ENCODE data around the gene FAM111A. TPM values are rescaled to one million over a fixed set of nuclear protein-coding genes. Genes with fewer than 3 reads are reported as not detected.

FAM111A gene
- total and polyA plus RNA-seq, 9 of the 15 experiments (the other 6 are each of a cell fraction or from before 2014, with no cell fraction given): 14.8 to 30.6 (median 20.1) TPM

DNA sequence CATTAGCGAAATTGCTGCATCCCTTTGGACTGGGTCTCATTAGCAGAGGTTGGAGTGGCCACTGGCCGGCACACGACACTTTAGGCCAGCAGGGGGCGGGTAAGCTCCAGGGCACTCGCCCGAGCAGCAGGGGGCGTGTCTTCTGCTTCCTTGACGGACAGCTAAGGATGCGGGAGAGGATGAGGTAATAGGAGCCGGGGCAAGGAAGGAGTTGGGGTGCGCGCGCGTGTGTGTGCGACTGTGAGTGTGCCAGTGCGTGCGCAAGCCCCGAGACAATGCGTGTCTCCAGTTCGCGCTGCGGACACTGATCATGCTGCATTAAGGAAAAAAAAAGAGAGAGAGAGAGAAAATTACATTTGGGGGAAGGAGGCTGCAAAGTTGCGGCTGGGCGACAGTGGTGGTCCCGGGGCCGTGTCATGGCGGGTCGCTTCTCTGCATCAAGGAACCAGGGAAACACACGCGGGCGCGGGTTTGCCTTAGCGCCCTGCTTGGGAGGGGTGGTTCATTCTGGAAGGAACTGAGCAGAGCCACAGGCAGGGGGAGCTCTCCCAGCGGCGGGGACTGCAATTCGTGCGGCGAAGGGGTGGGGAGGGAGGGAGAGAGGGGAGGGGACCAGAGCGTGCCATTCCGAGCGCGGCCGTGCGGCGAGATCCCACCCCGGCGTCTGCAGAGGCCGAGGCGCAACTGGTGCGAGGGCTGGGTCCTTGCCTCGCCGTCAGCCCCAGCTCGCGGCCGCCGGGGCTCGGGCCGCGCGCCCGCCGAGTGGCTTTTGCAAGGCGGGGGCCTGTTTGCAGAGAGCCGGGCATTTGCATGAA, 29.1 kb downstream of the FAM111A start, which contains the start of gene DTX4 (continued):
- TF ChIP-seq, protein P1, sequence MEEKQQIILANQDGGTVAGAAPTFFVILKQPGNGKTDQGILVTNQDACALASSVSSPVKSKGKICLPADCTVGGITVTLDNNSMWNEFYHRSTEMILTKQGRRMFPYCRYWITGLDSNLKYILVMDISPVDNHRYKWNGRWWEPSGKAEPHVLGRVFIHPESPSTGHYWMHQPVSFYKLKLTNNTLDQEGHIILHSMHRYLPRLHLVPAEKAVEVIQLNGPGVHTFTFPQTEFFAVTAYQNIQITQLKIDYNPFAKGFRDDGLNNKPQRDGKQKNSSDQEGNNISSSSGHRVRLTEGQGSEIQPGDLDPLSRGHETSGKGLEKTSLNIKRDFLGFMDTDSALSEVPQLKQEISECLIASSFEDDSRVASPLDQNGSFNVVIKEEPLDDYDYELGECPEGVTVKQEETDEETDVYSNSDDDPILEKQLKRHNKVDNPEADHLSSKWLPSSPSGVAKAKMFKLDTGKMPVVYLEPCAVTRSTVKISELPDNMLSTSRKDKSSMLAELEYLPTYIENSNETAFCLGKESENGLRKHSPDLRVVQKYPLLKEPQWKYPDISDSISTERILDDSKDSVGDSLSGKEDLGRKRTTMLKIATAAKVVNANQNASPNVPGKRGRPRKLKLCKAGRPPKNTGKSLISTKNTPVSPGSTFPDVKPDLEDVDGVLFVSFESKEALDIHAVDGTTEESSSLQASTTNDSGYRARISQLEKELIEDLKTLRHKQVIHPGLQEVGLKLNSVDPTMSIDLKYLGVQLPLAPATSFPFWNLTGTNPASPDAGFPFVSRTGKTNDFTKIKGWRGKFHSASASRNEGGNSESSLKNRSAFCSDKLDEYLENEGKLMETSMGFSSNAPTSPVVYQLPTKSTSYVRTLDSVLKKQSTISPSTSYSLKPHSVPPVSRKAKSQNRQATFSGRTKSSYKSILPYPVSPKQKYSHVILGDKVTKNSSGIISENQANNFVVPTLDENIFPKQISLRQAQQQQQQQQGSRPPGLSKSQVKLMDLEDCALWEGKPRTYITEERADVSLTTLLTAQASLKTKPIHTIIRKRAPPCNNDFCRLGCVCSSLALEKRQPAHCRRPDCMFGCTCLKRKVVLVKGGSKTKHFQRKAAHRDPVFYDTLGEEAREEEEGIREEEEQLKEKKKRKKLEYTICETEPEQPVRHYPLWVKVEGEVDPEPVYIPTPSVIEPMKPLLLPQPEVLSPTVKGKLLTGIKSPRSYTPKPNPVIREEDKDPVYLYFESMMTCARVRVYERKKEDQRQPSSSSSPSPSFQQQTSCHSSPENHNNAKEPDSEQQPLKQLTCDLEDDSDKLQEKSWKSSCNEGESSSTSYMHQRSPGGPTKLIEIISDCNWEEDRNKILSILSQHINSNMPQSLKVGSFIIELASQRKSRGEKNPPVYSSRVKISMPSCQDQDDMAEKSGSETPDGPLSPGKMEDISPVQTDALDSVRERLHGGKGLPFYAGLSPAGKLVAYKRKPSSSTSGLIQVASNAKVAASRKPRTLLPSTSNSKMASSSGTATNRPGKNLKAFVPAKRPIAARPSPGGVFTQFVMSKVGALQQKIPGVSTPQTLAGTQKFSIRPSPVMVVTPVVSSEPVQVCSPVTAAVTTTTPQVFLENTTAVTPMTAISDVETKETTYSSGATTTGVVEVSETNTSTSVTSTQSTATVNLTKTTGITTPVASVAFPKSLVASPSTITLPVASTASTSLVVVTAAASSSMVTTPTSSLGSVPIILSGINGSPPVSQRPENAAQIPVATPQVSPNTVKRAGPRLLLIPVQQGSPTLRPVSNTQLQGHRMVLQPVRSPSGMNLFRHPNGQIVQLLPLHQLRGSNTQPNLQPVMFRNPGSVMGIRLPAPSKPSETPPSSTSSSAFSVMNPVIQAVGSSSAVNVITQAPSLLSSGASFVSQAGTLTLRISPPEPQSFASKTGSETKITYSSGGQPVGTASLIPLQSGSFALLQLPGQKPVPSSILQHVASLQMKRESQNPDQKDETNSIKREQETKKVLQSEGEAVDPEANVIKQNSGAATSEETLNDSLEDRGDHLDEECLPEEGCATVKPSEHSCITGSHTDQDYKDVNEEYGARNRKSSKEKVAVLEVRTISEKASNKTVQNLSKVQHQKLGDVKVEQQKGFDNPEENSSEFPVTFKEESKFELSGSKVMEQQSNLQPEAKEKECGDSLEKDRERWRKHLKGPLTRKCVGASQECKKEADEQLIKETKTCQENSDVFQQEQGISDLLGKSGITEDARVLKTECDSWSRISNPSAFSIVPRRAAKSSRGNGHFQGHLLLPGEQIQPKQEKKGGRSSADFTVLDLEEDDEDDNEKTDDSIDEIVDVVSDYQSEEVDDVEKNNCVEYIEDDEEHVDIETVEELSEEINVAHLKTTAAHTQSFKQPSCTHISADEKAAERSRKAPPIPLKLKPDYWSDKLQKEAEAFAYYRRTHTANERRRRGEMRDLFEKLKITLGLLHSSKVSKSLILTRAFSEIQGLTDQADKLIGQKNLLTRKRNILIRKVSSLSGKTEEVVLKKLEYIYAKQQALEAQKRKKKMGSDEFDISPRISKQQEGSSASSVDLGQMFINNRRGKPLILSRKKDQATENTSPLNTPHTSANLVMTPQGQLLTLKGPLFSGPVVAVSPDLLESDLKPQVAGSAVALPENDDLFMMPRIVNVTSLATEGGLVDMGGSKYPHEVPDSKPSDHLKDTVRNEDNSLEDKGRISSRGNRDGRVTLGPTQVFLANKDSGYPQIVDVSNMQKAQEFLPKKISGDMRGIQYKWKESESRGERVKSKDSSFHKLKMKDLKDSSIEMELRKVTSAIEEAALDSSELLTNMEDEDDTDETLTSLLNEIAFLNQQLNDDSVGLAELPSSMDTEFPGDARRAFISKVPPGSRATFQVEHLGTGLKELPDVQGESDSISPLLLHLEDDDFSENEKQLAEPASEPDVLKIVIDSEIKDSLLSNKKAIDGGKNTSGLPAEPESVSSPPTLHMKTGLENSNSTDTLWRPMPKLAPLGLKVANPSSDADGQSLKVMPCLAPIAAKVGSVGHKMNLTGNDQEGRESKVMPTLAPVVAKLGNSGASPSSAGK (IDR thresholded peaks at IDR 0.05): peak; percentile 77
- TF ChIP-seq, protein P2, sequence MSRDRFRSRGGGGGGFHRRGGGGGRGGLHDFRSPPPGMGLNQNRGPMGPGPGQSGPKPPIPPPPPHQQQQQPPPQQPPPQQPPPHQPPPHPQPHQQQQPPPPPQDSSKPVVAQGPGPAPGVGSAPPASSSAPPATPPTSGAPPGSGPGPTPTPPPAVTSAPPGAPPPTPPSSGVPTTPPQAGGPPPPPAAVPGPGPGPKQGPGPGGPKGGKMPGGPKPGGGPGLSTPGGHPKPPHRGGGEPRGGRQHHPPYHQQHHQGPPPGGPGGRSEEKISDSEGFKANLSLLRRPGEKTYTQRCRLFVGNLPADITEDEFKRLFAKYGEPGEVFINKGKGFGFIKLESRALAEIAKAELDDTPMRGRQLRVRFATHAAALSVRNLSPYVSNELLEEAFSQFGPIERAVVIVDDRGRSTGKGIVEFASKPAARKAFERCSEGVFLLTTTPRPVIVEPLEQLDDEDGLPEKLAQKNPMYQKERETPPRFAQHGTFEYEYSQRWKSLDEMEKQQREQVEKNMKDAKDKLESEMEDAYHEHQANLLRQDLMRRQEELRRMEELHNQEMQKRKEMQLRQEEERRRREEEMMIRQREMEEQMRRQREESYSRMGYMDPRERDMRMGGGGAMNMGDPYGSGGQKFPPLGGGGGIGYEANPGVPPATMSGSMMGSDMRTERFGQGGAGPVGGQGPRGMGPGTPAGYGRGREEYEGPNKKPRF (IDR thresholded peaks at IDR 0.05; ENCODE audit: low read depth, low read length): no peak
- no peak for TF ChIP-seq MCM7 (IDR thresholded peaks at IDR 0.05)
- TF ChIP-seq BRF1 (IDR thresholded peaks at IDR 0.05; ENCODE audit: borderline replicate concordance, extremely low read depth, insufficient read length): no peak
- TF ChIP-seq ZNF134 (CRISPR knock-in tag; conservative IDR thresholded peaks at IDR 0.05): no peak
- no peak for TF ChIP-seq BMI1 (IDR thresholded peaks at IDR 0.05; ENCODE audit: low read length)
- TF ChIP-seq, protein P3, sequence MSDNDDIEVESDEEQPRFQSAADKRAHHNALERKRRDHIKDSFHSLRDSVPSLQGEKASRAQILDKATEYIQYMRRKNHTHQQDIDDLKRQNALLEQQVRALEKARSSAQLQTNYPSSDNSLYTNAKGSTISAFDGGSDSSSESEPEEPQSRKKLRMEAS (CRISPR knock-in tag; IDR thresholded peaks at IDR 0.05): peak; percentile 75
- TF ChIP-seq, protein P4, sequence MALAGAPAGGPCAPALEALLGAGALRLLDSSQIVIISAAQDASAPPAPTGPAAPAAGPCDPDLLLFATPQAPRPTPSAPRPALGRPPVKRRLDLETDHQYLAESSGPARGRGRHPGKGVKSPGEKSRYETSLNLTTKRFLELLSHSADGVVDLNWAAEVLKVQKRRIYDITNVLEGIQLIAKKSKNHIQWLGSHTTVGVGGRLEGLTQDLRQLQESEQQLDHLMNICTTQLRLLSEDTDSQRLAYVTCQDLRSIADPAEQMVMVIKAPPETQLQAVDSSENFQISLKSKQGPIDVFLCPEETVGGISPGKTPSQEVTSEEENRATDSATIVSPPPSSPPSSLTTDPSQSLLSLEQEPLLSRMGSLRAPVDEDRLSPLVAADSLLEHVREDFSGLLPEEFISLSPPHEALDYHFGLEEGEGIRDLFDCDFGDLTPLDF (CRISPR knock-in tag; IDR thresholded peaks at IDR 0.05): no peak
- TF ChIP-seq ATF7 (IDR thresholded peaks at IDR 0.05): peak; percentile 95
